Fibroblast of peridontal ligament (primary cell): Measurements from ENCODE around the gene SEC24D.

ENCODE experiments used
- DNase-seq: peaks from one replicate; pipeline ENCODE4 v3.0.0-alpha.2; 2010; ENCODE audit errors: extremely low read depth

SEC24D gene

GRCh38 chr4:118751629-118752323, 84.2 kb downstream of the SEC24D start:
- DNase-seq: peak; percentile 88

DNA sequence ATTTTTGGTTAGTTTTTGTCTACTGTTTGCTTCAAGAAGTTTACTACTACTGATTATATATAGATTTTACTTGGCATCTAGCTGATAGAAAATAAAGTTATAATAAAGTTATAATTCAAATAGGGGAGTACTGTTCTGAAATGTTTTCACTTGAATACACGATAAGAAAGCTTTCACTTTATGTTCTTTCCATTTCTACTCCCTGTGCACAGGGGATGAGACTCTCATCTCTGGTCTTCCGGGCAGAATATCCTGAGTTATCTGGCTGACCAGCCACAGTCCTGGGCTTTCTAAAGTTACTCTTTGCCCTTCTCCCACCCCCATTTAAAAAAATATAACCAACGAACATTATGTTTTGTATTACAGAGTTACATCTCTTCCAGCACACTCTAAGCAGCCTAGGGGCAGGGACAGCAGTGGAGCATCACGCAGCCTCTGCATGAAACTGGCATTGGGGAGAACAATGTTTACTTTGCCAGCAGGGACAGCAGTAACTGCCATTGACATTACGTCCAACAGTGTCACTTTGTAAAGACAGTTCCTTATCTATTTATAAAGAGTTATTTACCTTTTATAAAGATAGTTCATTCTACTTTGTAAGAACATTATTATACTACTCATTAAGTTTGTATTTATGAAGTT, 86.5 kb downstream of the SEC24D start:
- no peak for DNase-seq

DNA sequence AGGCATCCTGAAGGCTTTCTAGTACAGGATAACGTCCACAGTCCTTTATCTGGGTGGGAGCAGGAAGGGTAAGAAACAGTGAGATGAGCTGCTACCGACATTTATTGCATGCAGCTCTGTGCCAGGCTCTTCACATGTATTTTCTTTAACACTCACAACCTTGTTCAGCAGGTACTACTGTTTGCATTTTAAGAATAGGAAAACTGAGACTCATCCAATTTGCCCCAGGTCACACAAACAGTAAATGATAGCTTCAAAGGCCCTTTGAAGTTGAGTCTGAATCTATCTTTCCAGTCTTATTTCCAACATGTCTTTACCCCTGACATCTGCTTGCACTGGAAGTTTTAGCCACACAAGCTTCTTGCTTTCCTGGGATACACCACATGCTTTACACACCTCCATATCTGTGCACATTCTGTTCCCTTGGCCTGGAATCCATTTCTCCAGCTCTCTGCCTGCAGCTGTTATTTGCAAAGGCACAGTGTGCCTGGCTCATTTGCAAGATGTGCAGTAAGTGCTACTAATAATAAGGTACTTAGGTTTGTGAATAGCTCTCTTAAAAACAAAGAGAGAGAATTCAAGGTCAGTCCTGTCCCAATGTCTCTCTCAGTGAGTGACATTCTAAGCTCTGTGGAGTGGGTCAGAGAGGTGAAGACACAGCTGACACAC, 89.5 kb downstream of the SEC24D start:
- DNase-seq: no peak

- peak; percentile 44 for DNase-seq
Observed at GRCh38 chr4:118745357-118745756, 90.6 kb downstream of the SEC24D start.

DNA sequence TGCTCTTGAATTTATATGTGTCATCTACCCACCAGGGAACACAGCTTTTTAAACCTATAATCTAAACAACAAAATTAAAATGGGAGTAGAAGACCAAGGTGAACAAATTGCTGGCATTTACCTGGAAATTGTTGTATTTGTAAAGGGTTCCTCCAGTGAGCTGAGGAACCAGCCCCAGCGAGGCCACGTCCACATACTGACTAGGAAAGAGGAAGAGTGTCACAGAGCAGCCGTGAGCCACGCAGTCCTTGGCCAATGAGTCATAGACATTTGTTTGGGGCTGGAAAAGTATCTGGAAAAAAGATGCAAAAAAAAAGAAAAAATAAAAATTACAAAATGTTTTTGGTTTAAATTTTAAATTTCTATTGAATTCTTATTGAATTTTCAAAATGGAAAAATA, 92.1 kb downstream of the SEC24D start:
- no peak for DNase-seq

DNA sequence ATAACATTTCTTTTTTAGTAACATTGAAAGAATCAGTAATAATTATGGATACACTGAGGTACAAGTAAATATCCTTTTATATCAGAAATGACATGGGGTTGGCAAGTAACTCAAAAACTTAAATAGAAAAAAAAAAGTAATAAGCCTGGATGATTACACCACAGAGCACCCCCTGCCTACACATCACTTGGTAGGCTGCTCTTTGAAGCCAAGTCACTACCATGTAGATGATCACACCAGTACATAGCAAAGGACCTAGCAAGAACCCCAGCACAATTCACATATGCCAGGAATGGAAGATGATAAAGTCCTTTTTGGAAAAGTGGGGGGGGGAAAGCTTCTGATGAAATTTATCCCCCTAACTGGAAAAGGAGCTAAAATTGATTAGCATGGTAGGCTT, 93.9 kb downstream of the SEC24D start:
- DNase-seq: no peak

DNA sequence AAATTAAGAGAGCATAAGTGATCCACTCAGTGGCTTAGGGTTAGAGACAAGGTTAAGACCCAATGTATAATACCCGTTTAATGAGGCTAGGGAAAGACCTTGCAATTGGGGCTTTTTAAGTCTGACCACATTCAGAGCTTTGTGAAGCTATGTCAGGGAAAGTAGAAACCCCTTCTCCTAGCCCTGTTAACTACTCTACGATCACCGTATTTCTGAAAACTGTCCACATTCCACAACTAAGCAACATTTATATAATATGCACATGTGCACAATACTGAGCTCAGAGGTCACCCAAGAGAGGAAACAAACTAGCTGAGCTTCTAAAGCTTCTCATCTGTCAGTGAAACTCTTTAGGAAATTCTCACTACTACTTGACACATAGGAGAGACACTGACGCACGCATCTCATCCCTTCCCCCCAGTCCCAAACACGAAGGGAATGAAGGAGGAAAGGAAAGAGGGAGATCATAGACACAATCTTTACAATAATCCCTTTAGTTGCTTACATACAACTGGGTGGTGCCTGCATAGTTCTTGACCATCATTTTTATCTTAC, 94.5 kb downstream of the SEC24D start:
- peak; percentile 57 for DNase-seq

GRCh38 chr4:118740869-118741268, 95.1 kb downstream of the SEC24D start:
- peak; percentile 69 for DNase-seq

- peak; percentile 67 for DNase-seq
Observed at GRCh38 chr4:118739022-118739713, 96.8 kb downstream of the SEC24D start.

DNA sequence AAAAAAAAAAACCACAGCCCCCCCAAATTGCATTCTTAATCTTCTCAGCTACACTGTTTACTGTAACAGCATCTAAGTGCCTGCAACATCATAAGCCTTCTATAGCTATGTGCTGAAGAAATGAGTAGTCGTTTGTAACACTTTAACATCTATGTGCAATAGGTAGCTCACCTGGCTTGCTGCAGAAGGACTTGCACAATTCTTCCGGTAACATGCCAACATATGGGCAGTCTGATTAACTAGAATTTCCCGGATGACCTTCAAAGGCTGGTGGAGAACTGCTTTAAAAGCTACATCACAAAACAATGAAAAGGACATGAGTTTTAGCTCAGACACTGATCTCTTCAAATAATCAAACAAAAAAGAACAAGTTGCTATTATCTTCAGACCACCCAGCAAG, 97.8 kb downstream of the SEC24D start:
- DNase-seq: no peak

- no peak for DNase-seq
Observed at GRCh38 chr4:118736900-118737299, 99.0 kb downstream of the SEC24D start.

DNA sequence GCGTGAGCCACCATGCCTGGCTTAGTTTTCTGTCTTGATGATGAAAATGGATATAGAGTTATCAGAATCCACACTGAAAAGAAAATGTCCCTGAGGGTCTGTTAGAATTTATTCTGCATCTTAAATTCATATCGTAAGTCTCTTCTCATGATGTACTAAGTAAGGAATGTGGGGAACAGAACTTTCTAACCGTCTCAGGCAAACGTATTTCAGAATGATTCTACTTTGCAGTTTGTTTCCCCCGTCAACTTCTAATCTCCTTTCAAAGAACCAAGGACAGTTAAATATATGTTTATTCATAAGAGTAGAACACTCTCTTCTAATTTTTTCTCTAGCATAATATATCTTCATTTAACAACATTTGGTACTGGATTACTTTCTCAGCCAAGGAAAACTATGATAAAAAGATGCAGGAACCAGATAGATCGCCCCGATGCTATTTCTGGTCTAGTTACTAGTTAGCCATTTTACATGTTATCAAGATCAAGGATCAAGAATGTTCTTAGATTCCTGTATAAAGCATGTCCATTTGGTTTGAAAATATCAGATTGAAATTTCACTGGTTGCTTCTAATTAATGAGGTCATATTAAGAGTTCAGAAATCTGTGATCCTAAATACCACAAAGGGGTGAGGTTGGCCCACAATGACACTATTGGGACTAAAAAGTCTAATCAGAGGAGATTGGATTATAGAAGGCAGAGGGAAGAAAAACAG, 101.3 kb downstream of the SEC24D start:
- DNase-seq: peak; percentile 33

DNA sequence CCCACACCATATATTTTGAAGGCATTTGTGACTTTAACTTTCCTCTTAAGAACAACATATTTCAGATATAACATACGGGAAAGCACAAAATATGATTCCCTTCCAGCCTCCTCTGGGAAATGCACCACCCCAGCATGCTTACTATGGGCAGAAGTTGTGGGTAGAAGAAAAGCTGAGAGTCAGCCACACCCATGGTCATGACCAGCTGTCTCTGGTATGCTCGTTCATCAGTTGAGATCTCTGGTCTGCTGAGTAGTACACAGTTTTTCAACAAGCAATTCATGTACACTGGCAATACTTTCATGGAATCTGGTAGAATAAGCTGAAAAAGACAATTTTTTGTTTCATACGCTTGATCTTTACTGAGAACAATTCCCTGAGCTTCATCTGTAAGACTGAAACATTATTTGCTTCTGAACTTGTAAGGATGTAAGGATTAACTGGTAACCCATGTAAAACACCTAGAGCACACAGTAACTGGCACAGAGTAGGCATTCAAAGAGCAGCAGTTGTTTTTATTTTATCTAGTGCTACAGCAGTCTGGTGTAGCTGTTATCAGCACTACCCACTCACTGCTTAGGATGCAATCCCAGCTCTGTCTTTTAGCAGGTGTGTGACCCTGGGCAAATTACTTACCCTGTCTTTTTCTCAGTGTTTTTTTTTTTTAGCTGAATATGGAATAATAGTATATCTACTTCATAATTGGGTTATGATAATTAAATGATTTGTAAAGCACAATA, 103.2 kb downstream of the SEC24D start:
- peak; percentile 86 for DNase-seq

DNA sequence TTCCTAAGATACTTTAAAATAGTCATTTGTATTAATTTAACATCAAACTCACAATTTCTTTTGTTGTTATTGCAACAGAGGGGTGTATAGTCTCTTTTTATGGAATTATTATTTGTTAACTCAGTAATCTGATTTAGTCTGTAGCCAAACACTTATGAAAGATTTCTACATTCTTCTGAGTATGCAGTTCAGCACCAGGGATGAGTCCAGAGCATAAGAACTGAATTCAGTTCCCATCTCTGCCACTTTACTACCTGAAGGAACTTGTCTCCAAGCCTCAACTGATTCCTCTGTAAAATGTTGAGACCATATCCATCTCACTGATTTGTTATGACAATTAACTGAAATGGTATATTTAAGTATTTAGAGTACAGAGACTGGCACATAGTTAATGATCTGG, 105.2 kb downstream of the SEC24D start:
- DNase-seq: no peak

GRCh38 chr4:118729287-118730286, 106.3 kb downstream of the SEC24D start:
- DNase-seq: peak; percentile 82

DNA sequence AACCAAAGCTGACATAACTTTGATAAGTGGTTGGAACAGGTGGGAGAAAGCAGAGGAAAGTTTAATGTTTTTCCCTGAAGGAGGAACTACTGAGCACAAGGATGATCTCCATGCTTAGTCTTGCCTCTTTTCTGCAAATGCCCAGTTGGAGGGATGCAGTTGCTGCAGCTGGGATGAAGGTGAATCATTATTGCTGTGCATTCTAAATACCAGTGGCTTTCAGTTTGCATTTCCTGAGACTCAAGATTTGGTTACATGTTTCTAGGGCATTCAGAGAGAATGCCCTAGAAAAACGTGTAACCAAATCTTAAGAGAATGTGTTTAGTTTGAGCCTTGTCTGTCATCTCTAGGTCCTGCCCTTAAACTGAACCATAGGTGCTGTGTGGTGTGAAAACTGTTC, 108.6 kb downstream of the SEC24D start:
- no peak for DNase-seq

DNA sequence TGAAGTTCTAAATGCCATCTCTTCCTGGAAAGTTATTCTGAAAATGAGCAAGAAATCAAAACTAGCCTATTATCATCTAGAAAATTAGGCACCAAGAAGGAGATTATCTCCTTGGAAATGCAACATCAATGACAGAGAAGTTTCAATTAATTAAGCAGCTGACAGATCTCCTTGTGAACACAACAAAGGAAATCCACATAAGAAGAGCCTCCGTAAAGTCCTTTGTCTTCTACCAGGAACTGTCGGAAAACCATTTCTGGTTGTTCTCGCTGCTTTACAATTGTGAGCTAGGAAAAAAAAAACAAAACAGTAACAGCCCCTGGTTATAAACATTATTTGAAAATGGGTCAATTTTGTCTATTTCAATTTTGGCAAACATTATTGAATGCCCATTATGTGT, 112.6 kb downstream of the SEC24D start:
- no peak for DNase-seq

- no peak for DNase-seq
Observed at GRCh38 chr4:118721752-118722151, 114.2 kb downstream of the SEC24D start.

DNA sequence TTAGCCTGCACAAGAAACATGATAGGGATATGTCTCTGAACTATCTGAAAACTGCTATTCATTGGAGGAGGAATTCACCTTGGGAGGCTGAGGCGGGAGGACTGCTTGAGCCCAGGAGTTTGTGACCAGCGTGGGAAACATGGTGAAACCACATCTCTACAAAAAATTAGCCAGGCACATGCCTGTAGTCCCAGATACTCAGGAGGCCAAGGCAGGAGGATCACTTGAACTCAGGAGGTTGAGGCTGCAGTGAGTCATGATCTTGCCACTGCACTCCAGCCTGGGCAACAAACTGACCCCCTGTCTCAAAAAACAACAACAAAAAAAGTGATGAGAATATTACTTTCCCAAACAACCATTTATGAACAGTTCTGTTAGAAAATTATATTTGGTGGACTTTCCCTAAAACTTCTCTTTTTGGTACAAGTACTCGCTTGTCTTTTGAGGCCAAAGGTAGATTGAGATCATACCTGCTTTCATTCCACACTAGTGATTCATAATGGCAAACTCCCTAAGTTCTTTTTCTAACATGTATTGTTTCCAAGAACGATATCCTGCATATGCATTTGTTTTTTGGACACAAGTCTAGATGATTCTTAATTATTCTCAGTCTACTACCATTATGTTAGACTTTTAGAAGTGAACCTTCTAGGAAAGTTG, 117.3 kb downstream of the SEC24D start:
- no peak for DNase-seq
